Endothelial cell of umbilical vein (primary cell): Measurements from ENCODE around the gene SDCBP2. TPM values are rescaled to one million over a fixed set of nuclear protein-coding genes. Genes with fewer than 3 reads are reported as not detected.

ENCODE experiments used
- BruUV-seq: library from RNA; stranded (reverse); fragments of 400-500 nt; replicated peaks from 2 replicates; lab custom pipeline; 2021; lab: Mats Ljungman, UMichigan
- CTCF ChIA-PET: fragments of 300-600, 350-600 bp; sonication (Branson Sonifier 250); formaldehyde crosslinking; loops from one replicate; lab custom pipeline; 2021; ENCODE audit warnings: antibody characterized with exemption, inconsistent platforms; lab: Charles Lee
- POLR2A ChIA-PET: fragments of 300-600, 350-600 bp; sonication (Branson Sonifier 250); formaldehyde crosslinking; loops from one replicate; lab custom pipeline; 2021; ENCODE audit warnings: antibody characterized with exemption, inconsistent platforms; lab: Charles Lee
- DNase-seq: peaks from one replicate; pipeline ENCODE4 v3.0.0-alpha.2; 2011; ENCODE audit warnings: low read depth, low spot score
- FAIRE-seq: peaks from 2 replicates; lab custom pipeline; 2011; peaks lifted over from hg19 to GRCh38; lab: Jason Lieb, UNC
- H2AFZ ChIP-seq: 2 replicates; pipeline ENCODE4 v1.6.0; 2012; ENCODE audit warnings: low read depth, low read length, control low read depth, inconsistent platforms
- H3K27ac ChIP-seq: 2 replicates; pipeline ENCODE4 v1.5.1; 2011; ENCODE audit warnings: low read depth, mild to moderate bottlenecking, control low read depth, low read length, moderate library complexity; ENCODE audit not compliant: insufficient read depth
- H3K27me3 ChIP-seq, 2 experiments: 2 replicates each; pipeline versions ENCODE4 v1.6.0 to v1.6.1; 2011; ENCODE audit warnings: low read length in 2 of 2, mixed read lengths in 1 of 2; ENCODE audit not compliant: control insufficient read depth in 2 of 2, insufficient read depth in 2 of 2
- H3K36me3 ChIP-seq, 2 experiments: 2 replicates in 1 of 2; 3 replicates in 1 of 2; pipeline ENCODE4 v1.5.1; 2011; ENCODE audit warnings: low read length in 2 of 2, mild to moderate bottlenecking in 1 of 2, moderate library complexity in 1 of 2; ENCODE audit not compliant: control insufficient read depth in 2 of 2, insufficient read depth in 2 of 2; ENCODE audit errors: extremely low read depth in 1 of 2
- H3K4me1 ChIP-seq: 3 replicates; pipeline ENCODE4 v1.5.1; 2011; ENCODE audit warnings: mild to moderate bottlenecking, low read length; ENCODE audit not compliant: control insufficient read depth, insufficient read depth; ENCODE audit errors: extremely low read depth
- H3K4me2 ChIP-seq: 2 replicates; pipeline ENCODE4 v1.6.1; 2011; ENCODE audit warnings: low read length, control low read depth, mixed read lengths; ENCODE audit not compliant: insufficient read depth
- H3K4me3 ChIP-seq, 3 experiments: fragments of 200-600 bp in 1 of 3; sonication (generic), shearing (Covaris generic) in 1 of 3; replicated peaks in 1 of 3; 2 replicates each; pipeline ENCODE4 v1.5.1; 2011 to 2016; ENCODE audit warnings: control low read depth in 3 of 3, low read length in 3 of 3, mild to moderate bottlenecking in 2 of 3, inconsistent platforms in 1 of 3, low read depth in 1 of 3, moderate library complexity in 1 of 3; ENCODE audit not compliant: insufficient read depth in 1 of 3
- H3K79me2 ChIP-seq: 2 replicates; pipeline ENCODE4 v1.6.0; 2012; ENCODE audit warnings: low read length, inconsistent platforms; ENCODE audit not compliant: control insufficient read depth, insufficient read depth
- H3K9ac ChIP-seq: replicated peaks from 2 replicates; pipeline ENCODE3; 2011; ENCODE audit warnings: low read length, control low read depth; ENCODE audit not compliant: insufficient read depth; ENCODE audit errors: extremely low read depth
- H3K9me1 ChIP-seq: replicated peaks from 3 replicates; pipeline ENCODE4 v1.6.0; 2011; ENCODE audit warnings: mild to moderate bottlenecking, low read length; ENCODE audit not compliant: control insufficient read depth, insufficient read depth; ENCODE audit errors: extremely low read depth
- H3K9me3 ChIP-seq: replicated peaks from 2 replicates; pipeline ENCODE4 v1.5.1; 2012; ENCODE audit warnings: low read length, inconsistent platforms; ENCODE audit not compliant: control insufficient read depth, insufficient read depth
- H4K20me1 ChIP-seq: replicated peaks from 2 replicates; pipeline ENCODE3; 2011; ENCODE audit warnings: mild to moderate bottlenecking, low read length; ENCODE audit not compliant: control insufficient read depth, insufficient read depth; ENCODE audit errors: extremely low read depth
- CTCF ChIP-seq, 2 donors: IDR thresholded peaks; 1 replicate in 1 of 2; 2 replicates in 1 of 2; pipeline ENCODE4 v1.5.1; 2011; ENCODE audit warnings: low read length in 2 of 2, mild to moderate bottlenecking in 2 of 2, moderate library complexity in 2 of 2, control low read depth in 1 of 2, inconsistent platforms in 1 of 2, low read depth in 1 of 2; ENCODE audit not compliant: insufficient read depth in 1 of 2; ENCODE audit errors: extremely low read depth in 1 of 2
- EZH2 ChIP-seq: IDR thresholded peaks from 2 replicates; pipeline ENCODE4 v1.6.1; 2012; ENCODE audit warnings: borderline replicate concordance, low read depth, mild to moderate bottlenecking, moderate library complexity, low read length, inconsistent platforms; ENCODE audit not compliant: severe bottlenecking
- FOS ChIP-seq: IDR thresholded peaks from 2 replicates; pipeline ENCODE4 v1.6.1; 2011; ENCODE audit warnings: mild to moderate bottlenecking, low read length, moderate library complexity, borderline replicate concordance; ENCODE audit not compliant: insufficient read depth
- GATA2 ChIP-seq: IDR thresholded peaks from 2 replicates; pipeline ENCODE4 v1.7.0; 2011; ENCODE audit warnings: low read depth, mild to moderate bottlenecking, moderate library complexity, mixed read lengths, low read length; ENCODE audit not compliant: insufficient read length, insufficient read depth
- JUN ChIP-seq: IDR thresholded peaks from 2 replicates; pipeline ENCODE4 v1.6.1; 2011; ENCODE audit warnings: borderline replicate concordance, low read depth; ENCODE audit not compliant: insufficient read length, insufficient read depth
- MAX ChIP-seq: IDR thresholded peaks from 2 replicates; pipeline ENCODE4 v1.6.1; 2011; ENCODE audit not compliant: insufficient read depth, insufficient read length
- MYC ChIP-seq: IDR thresholded peaks from one replicate; pipeline ENCODE4 v1.6.1; 2011; ENCODE audit warnings: mild to moderate bottlenecking, low read depth, low read length
- POLR2A ChIP-seq: IDR thresholded peaks from 2 replicates; pipeline ENCODE4 v1.6.1; 2012; ENCODE audit warnings: low read depth, mild to moderate bottlenecking, control low read depth, low read length
- POLR2AphosphoS5 ChIP-seq: IDR thresholded peaks from 2 replicates; pipeline ENCODE4 v1.6.1; 2012; ENCODE audit warnings: low read depth, mild to moderate bottlenecking, control low read depth, low read length, moderate library complexity; ENCODE audit not compliant: insufficient read depth
- dilution Hi-C: fragments of 300-500 bp; cut with MboI; formaldehyde crosslinking; loops from one replicate; pipeline ENCODE4 v1.15.0; 2019; ENCODE audit warnings: low sequenced_read_pairs; ENCODE audit not compliant: extremely low pct_ligation_motif_present
- intact Hi-C: fragments of 100-400 bp; cut with micrococcal nuclease; formaldehyde crosslinking; loops from one replicate; pipeline ENCODE4 v1.10.0; 2022
- polyA plus RNA-seq, 4 experiments: library from polyadenylated mRNA; depleted of rRNA in 3 of 4; stranded (reverse) in 3 of 4; unstranded in 1 of 4; fragments of >200 nt; gene quantifications; 2 replicates each; pipeline versions ENCODE4 v1.2.1 to v1.2.3, GENCODE V29; 2011 to 2012; ENCODE audit warnings: missing spikeins in 1 of 4
- total RNA-seq: library from RNA; stranded (reverse); gene quantifications from 2 replicates; pipeline ENCODE4 v1.2.3, GENCODE V29; 2021

Gene SDCBP2
- total and polyA plus RNA-seq, 2 donors (not counting 3 experiments of a cell fraction or from before 2014, with no cell fraction given), result 6.9 to 9.0 TPM

GRCh38 chr20:1287306-1287705, 41.6 kb downstream of the SDCBP2 start:
- H3K9ac ChIP-seq, result no peak overlapping the region
- DNase-seq (no peak), FAIRE-seq (no peak)
- no peak overlapping the region for H3K4me2 ChIP-seq
- H4K20me1 ChIP-seq, result no peaks in the 10 kb centered on the region
- no peak overlapping the region for H3K4me3 ChIP-seq
- no peaks in the 10 kb centered on the region for H3K79me2 ChIP-seq
- H3K36me3 ChIP-seq, result no peaks in the 10 kb centered on the region
- no peaks in the 10 kb centered on the region for H3K4me1 ChIP-seq
- TF ChIP-seq MAX (no peak), JUN (no peak), GATA2 (no peak), POLR2A (no peak), EZH2 (no peak), POLR2AphosphoS5 (no peak), FOS (no peak), MYC (no peak), CTCF (IDR thresholded peaks at IDR 0.05; ENCODE audit: extremely low read depth in 1 of 2, insufficient read depth in 1 of 2, low read depth in 1 of 2, low read length in 2 of 2) (no peak)
- H2AFZ ChIP-seq, result no peak overlapping the region
- dilution Hi-C loops (no loop called here), intact Hi-C loops (no loop called here)
- no TSS peak for BruUV-seq
- H3K27ac ChIP-seq, result no peak overlapping the region
- no peaks in the 10 kb centered on the region for H3K9me3 ChIP-seq
- ChIA-PET POLR2A (no interaction called here), CTCF (interaction anchor here (1.1 to 1.2 kb wide), 2 partner anchors 11 to 15 kb away, joined by 3 read pairs; no protein-coding TSS in a partner anchor)
- no peaks in the 10 kb centered on the region for H3K9me1 ChIP-seq
- no peaks in the 10 kb centered on the region for H3K27me3 ChIP-seq
